ENCODE data around the gene SLC22A8.
A peak's percentile ranks its signal among the peaks of the same experiment; 100 is the strongest.

SLC22A8 gene

DNA sequence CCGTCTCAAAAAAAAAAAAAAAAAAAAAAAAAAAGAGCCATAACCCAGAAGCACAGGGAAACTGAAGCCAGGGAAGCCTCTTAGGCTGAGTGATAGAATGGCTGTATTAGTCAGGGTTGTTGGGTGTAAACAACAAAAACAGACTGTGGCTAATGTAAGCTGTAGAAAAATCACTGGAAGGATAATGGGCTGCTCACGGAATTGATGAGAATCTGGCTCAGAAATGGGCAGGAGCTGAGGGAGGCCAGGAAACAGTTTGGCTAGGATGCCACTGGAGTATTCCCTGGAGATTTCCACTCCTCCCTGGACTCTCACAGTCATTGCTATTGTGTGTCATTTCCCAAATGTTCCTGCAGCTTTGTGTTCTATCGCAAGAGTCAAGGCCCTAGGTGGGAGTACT lies 53.2 kb downstream of the SLC22A8 start:
- ChIA-PET CTCF (interaction anchor here (0.6 kb wide), 1 partner anchor 595 kb away, joined by 4 read pairs; no protein-coding TSS in a partner anchor), POLR2A (no interaction called here)
- no peak for DNase-seq (ENCODE audit: extremely low spot score)
- TF ChIP-seq ELF4 (IDR thresholded peaks at IDR 0.05) (no peak), ZNF384 (IDR thresholded peaks at IDR 0.05) (0 out of 2 replicates have a peak, but pooled peaks have one; percentile 42)

DNA sequence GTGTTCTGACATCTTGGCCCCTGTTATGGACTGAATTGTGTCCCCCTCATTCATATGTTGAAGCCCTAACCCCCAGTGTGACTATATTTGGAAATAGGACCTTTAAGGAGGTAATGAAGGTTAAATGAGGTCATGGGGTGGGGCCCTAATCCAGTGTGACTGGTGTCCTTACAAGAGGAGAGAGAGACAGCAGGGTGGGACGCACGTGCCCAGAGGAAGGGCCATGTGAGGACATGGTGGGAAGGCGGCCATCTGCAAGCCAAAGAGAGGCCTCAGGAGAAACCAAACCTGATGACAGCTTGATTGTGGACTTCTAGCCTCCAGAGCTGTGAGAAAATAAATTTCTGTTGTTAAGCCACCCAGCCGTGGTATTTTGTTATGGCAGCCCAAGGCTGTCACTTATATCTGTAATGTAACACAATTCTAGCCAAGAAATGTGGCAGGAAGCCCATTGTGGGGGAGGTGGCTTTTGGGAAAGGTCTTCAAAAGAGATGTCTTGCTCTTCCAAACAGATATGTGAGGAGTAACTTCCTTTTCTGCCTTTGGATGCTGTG lies 54.5 kb downstream of the SLC22A8 start:
- POLR2A ChIA-PET: no interaction called here
- CTCF ChIA-PET: no interaction called here
- TF ChIP-seq ARNT (IDR thresholded peaks at IDR 0.05): no peak
- no peak for TF ChIP-seq TARDBP (IDR thresholded peaks at IDR 0.05)
- TF ChIP-seq FOXK2 (IDR thresholded peaks at IDR 0.05): no peak
- TF ChIP-seq CTBP1 (IDR thresholded peaks at IDR 0.05; ENCODE audit: borderline replicate concordance): no peak
- TF ChIP-seq BHLHE40 (IDR thresholded peaks at IDR 0.05; ENCODE audit: borderline replicate concordance): no peak
- TF ChIP-seq HDGF (IDR thresholded peaks at IDR 0.05; ENCODE audit: borderline replicate concordance): no peak
- TF ChIP-seq FOXA1 (IDR thresholded peaks at IDR 0.05): no peak
- no peak for DNase-seq (ENCODE audit: extremely low spot score)

DNA sequence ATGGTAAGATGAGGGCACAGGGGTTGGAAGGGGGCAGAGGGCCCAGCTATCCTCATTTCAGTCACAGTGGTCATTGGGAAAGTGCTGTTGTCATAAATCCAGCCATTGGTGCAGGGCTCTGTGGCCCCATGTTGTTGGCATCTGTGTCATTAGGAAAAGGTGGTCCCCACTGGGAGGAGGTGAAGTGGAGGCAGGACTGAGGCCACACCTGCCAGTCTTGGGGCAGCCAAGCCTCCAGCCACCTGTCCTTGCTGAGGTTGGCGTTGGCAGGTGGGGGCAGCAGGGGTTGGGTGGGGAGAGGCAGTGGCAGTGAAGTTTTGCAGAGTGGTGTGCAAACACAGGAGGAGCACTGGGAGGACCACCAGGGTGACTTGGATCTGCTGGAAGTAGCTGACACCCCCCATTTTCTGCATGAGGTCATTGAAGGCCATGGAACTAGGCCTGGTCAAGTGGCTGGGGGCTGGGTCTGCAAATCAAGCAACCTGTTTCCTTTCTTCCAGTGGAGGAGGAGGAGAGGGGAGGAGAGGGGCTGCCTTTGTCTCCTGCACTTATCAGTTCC lies 56.1 kb downstream of the SLC22A8 start:
- CTCF ChIA-PET: interaction anchor here (1.0 kb wide), 1 partner anchor 16 kb away, joined by 5 read pairs; no protein-coding TSS in a partner anchor
- POLR2A ChIA-PET: no interaction called here
- no peak for DNase-seq (ENCODE audit: extremely low spot score)
- TF ChIP-seq TARDBP (IDR thresholded peaks at IDR 0.05): no peak
- no peak for TF ChIP-seq HDGF (IDR thresholded peaks at IDR 0.05; ENCODE audit: borderline replicate concordance)
- TF ChIP-seq, protein P1, sequence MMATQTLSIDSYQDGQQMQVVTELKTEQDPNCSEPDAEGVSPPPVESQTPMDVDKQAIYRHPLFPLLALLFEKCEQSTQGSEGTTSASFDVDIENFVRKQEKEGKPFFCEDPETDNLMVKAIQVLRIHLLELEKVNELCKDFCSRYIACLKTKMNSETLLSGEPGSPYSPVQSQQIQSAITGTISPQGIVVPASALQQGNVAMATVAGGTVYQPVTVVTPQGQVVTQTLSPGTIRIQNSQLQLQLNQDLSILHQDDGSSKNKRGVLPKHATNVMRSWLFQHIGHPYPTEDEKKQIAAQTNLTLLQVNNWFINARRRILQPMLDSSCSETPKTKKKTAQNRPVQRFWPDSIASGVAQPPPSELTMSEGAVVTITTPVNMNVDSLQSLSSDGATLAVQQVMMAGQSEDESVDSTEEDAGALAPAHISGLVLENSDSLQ (IDR thresholded peaks at IDR 0.05): no peak
- TF ChIP-seq ARNT (IDR thresholded peaks at IDR 0.05): no peak
- TF ChIP-seq LEF1 (IDR thresholded peaks at IDR 0.05; ENCODE audit: borderline replicate concordance): no peak
- TF ChIP-seq FOXK2 (IDR thresholded peaks at IDR 0.05): no peak
- TF ChIP-seq SUZ12 (IDR thresholded peaks at IDR 0.05): no peak
- TF ChIP-seq NFRKB (IDR thresholded peaks at IDR 0.05): no peak
- no peak for TF ChIP-seq BHLHE40 (IDR thresholded peaks at IDR 0.05; ENCODE audit: borderline replicate concordance)
- TF ChIP-seq CTBP1 (IDR thresholded peaks at IDR 0.05; ENCODE audit: borderline replicate concordance): no peak
- no peak for TF ChIP-seq L3MBTL2 (conservative IDR thresholded peaks at IDR 0.05)
- TF ChIP-seq ZNF384 (IDR thresholded peaks at IDR 0.05): no peak
- TF ChIP-seq SP1 (IDR thresholded peaks at IDR 0.05): no peak
- TF ChIP-seq FOXA1 (IDR thresholded peaks at IDR 0.05): no peak
- no peak for TF ChIP-seq ELF4 (IDR thresholded peaks at IDR 0.05)
- no peak for TF ChIP-seq FOXM1 (IDR thresholded peaks at IDR 0.05; ENCODE audit: borderline replicate concordance)

DNA sequence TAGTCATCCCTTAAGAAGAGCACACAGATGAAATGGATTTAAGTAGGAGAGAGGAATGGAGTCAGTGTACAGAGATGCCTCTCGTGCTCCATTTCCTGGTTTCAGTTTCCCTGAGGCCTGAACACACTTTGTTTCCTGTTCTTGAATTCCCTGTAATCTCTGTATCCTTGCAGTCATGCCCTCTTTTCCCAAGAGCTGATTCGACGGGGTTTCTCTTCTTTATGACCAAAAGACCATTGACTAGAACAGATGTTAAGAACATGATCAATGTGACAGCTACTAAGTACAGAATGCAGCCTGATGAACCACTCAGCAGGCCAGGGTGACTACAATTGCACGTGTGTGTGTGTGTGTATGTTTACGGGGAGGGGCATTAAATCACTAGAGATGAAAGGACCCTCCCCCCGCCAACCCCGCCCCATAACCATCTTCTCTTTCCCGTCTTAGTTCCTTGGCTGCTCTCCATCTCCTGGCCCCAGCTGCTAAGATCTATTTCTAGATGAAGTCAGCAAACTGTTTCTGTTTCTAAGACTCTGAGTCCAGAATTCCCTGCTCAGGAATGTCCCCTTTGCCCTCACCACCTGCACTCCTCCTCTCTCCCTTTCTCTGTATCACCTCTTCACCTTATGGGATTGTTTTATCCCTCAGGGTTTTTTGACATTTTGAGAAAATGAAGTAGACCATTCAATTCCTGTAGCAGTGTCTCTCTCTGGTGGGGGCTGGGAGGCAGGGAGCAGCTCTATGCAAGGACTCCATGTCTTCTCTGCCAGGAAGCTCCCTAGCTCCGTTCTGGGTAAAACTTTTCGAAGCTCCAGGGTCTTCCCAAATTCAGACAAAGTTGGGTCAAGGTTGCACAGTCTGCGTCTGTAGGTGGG lies 56.9 kb downstream of the SLC22A8 start:
- DNase-seq (ENCODE audit: extremely low spot score): no peak
- POLR2A ChIA-PET: no interaction called here
- TF ChIP-seq BHLHE40 (IDR thresholded peaks at IDR 0.05; ENCODE audit: borderline replicate concordance) (no peak), ARNT (IDR thresholded peaks at IDR 0.05) (no peak), ZNF384 (IDR thresholded peaks at IDR 0.05) (no peak), L3MBTL2 (conservative IDR thresholded peaks at IDR 0.05) (no peak), SUZ12 (IDR thresholded peaks at IDR 0.05) (no peak), TARDBP (IDR thresholded peaks at IDR 0.05) (no peak), FOXK2 (IDR thresholded peaks at IDR 0.05) (no peak), ELF4 (IDR thresholded peaks at IDR 0.05) (no peak), SP1 (IDR thresholded peaks at IDR 0.05) (no peak), FOXM1 (IDR thresholded peaks at IDR 0.05; ENCODE audit: borderline replicate concordance) (no peak), LEF1 (IDR thresholded peaks at IDR 0.05; ENCODE audit: borderline replicate concordance) (no peak)
- TF ChIP-seq, protein P1 (IDR thresholded peaks at IDR 0.05): no peak
- CTCF ChIA-PET: interaction anchor here (0.6 to 1.0 kb wide), 2 partner anchors 11 to 16 kb away, joined by 4 to 5 read pairs; no protein-coding TSS in a partner anchor

DNA sequence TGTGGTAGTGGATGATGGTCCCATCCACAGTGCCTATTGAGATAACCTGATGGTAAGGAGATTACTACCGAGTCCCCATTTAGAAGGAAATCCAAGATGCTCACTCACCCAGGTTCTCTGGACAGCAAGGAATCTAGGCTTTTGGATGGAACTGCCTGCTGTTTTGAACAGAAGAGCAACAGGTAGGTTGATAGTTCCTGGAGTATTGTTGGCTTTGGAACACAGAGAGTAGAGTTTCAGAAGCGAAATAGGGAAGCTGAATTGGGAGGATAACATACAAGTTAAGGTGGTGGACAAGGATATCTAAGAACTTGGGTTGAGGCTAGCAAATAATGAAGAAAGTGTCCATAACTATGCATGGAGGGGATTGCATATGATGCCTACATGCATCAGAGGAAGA lies 58.5 kb downstream of the SLC22A8 start:
- POLR2A ChIA-PET: interaction anchor here (0.5 kb wide), 1 partner anchor 229 kb away, joined by 3 read pairs; no protein-coding TSS in a partner anchor
- TF ChIP-seq FOXA1 (IDR thresholded peaks at IDR 0.05): no peak
- TF ChIP-seq LEF1 (IDR thresholded peaks at IDR 0.05; ENCODE audit: borderline replicate concordance): no peak
- no peak for TF ChIP-seq SP1 (IDR thresholded peaks at IDR 0.05)
- no peak for TF ChIP-seq ZNF384 (IDR thresholded peaks at IDR 0.05)
- TF ChIP-seq NFRKB (IDR thresholded peaks at IDR 0.05): no peak
- no peak for TF ChIP-seq ARNT (IDR thresholded peaks at IDR 0.05)
- TF ChIP-seq CTBP1 (IDR thresholded peaks at IDR 0.05; ENCODE audit: borderline replicate concordance): no peak
- no peak for TF ChIP-seq SUZ12 (IDR thresholded peaks at IDR 0.05)
- TF ChIP-seq FOXM1 (IDR thresholded peaks at IDR 0.05; ENCODE audit: borderline replicate concordance): no peak
- TF ChIP-seq BHLHE40 (IDR thresholded peaks at IDR 0.05; ENCODE audit: borderline replicate concordance): no peak
- no peak for TF ChIP-seq FOXK2 (IDR thresholded peaks at IDR 0.05)
- TF ChIP-seq HDGF (IDR thresholded peaks at IDR 0.05; ENCODE audit: borderline replicate concordance): no peak
- no peak for TF ChIP-seq ELF4 (IDR thresholded peaks at IDR 0.05)
- no peak for TF ChIP-seq TARDBP (IDR thresholded peaks at IDR 0.05)
- CTCF ChIA-PET: no interaction called here
- no peak for DNase-seq (ENCODE audit: extremely low spot score)

DNA sequence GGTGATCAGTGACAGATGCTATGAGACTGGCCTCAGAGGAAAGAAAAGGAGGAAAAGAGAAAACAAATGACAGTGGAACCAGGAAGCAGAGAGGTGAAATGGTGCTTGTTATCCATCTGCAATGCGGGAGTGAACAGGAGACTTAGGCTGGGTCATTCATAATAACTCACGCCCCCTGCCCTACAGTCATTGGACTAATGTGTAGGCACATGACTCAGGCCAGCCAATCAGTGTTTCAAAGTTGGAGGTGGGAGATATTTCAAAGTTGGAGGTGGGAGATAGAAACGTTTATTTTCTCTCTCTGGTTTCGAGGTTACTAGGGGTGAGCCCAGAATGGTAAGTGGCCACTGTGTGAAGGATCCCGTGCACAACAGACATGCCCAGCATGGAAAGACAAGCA lies 61.2 kb downstream of the SLC22A8 start:
- no peak for DNase-seq (ENCODE audit: extremely low spot score)
- CTCF ChIA-PET: interaction anchor here (1.1 kb wide), 1 partner anchor 49 kb away, joined by 3 read pairs; no protein-coding TSS in a partner anchor
- TF ChIP-seq TARDBP (IDR thresholded peaks at IDR 0.05) (no peak), FOXA1 (IDR thresholded peaks at IDR 0.05) (no peak), NFRKB (IDR thresholded peaks at IDR 0.05) (no peak), ZNF384 (IDR thresholded peaks at IDR 0.05) (no peak), FOXM1 (IDR thresholded peaks at IDR 0.05; ENCODE audit: borderline replicate concordance) (no peak), CTBP1 (IDR thresholded peaks at IDR 0.05; ENCODE audit: borderline replicate concordance) (no peak), ARNT (IDR thresholded peaks at IDR 0.05) (no peak), FOXK2 (IDR thresholded peaks at IDR 0.05) (no peak), ELF4 (IDR thresholded peaks at IDR 0.05) (no peak), LEF1 (IDR thresholded peaks at IDR 0.05; ENCODE audit: borderline replicate concordance) (no peak), L3MBTL2 (conservative IDR thresholded peaks at IDR 0.05) (no peak), SUZ12 (IDR thresholded peaks at IDR 0.05) (no peak), BHLHE40 (IDR thresholded peaks at IDR 0.05; ENCODE audit: borderline replicate concordance) (no peak), HDGF (IDR thresholded peaks at IDR 0.05; ENCODE audit: borderline replicate concordance) (no peak), SP1 (IDR thresholded peaks at IDR 0.05) (no peak)
- TF ChIP-seq, protein P1 (IDR thresholded peaks at IDR 0.05): no peak
- POLR2A ChIA-PET: no interaction called here

Measured in HEK293T (cell line).